ENCODE data around the gene COL4A1.
"Not testable (repeated sequence)": the region's sequence is repeated elsewhere in the genome, so short reads cannot be mapped to it uniquely, and the experiment has no call there.

Gene COL4A1

DNA sequence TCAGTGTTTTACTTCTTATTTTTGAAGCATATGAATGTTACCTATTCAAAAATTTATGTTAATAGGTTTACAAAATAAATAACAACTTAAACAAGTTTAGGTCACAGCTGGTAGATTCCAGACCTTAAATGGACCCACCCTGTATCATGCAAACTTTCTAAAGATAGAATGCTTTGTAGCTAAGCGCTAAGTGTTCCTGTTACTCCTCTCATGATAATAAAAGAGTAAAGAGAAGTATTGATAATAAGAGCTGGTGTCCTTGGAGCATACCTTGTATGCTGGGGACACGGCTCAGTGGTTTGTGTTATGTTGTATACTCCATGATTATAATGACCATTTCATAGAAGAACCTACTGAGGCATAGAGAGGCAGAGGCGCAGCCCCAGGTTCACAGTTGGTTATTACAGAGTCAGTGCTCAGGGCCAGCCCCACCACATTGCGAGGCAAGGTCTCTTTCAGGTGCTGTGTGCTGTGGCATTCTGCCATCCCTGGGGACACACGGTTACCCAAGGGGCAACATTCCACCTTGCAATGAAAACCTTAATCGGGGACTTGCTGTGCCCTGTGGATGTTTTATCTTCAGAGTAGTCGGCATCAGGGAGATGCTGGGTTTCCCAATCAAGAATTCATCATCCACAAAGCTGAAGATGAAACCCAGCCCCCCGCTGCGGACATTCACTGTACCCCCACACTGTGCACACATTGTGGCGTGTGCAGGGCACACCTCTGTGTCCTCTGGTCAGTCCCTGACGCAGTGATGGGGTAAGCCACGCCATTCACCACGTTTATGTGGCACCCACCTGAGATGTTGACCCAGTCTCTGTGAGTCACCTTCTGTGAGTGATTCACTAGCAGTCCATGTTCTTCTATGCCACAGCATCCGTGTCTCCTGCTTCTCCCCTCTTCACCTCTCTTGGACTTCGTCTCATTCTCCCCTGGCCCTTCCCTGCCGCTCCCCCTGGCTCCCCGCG, 186.7 kb downstream of the COL4A1 start:
- no peak for DNase-seq

DNA sequence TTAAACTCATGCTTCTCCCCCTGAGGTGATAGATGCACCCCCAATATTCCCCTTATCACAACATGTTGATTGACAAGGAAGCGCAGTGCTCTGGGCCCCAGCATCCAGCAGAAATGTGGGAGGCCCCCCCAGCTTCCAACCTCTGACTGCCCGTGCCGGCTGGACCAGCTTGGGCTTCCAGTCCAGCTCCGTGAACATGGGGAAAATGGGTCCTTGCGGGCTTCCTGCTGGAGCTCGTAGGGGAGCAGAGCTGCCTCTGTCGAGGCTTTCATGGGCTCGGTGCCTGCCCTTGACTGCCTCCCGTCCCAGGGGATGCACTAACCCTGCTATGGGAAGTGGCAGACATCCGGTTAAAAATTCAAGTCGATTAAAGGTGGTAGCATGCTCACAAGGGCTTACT, 188.9 kb downstream of the COL4A1 start:
- DNase-seq, result no peak

- peak in 1 of 51 donors; percentile 17 for DNase-seq
Observed at GRCh38 chr13:110116072-110116487, 190.9 kb downstream of the COL4A1 start.

GRCh38 chr13:110115591-110115990, 191.4 kb downstream of the COL4A1 start:
- no peak for DNase-seq

DNA sequence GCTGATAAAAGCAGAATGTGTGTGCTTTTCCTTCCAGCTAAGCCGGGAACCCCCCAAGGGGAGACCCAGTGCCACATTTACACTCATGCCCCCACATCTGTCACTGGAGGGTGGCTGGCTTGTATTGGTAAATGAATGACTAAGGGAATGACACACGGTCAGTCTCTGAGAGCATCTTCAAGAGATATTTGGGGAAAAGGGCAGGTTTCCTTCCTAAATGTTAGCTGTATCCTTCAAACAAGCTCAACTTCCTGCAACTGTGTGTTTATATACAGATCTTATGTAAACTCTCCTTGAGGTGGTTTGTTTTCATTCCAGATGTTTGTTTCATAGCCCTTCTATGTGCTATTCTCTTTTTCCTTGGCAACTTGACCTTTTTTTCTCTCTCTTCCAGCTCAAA, 192.6 kb downstream of the COL4A1 start:
- DNase-seq, result no peak

DNA sequence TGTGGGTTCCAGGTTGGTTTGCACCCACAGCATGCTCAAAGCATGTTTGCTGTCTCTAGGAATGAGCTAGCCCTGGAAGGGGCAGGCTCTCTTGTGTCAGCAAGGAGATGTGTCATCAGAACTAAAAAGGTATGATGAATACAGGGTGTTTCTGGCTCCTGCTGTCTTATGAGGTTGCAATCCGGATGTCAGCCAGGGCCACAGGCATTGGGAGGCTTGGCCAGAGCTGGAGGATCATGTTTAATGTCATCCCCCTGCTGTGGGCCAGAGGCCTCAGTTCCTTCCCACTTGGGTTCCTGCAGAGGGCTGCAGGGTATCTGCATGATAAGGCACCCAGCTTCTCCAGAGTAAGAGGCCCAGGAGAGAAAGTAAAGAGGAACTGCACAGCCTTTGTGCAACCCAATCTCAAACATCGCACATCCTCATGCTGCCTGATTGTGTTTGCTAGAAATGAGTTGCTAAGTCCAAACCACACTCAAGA, 193.6 kb downstream of the COL4A1 start:
- DNase-seq, result no peak

- DNase-seq, result not testable (repeated sequence)
Observed at GRCh38 chr13:110112379-110112778, 194.6 kb downstream of the COL4A1 start.

DNA sequence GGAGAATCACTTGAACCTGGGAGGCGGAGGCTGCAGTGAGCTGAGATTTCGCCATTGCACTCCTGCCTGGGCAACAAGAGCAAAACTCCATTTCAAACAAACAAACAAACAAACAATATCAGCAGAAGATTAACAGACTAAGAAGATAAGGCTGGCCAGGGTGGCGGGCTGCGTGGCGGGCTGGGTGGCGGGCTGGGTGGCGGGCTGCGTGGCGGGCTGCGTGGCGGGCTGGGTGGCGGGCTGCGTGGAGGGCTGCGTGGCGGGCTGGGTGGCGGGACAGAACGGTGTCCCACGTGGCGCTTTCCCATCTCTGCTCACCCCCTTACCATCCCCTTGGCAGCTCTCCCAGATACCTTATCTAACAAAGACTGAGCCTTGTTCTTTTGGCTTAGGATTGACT, 196.2 kb downstream of the COL4A1 start:
- no peak for DNase-seq

DNA sequence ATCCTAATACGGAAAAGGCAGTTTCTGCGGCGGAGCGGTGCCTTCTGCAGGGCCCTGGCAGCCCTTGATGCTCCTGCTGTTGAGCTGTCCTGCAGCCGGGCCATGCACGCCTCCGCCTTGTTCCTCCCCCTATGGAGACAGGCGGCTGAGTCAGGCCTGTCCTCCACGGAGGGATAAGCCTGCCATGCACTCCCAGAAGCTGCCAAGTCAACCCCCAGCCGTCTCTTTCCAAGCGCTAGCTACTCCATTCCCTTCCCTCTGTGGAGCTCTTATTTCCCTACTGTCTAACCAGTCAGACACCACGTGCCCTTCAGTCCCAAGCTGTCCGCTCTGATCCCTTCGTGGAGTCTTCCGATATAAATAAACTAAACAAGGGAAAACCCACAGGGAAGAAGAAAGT, 197.0 kb downstream of the COL4A1 start:
- peak in 20 of 51 donors; percentile 10 to 71 (median 40) for DNase-seq

- no peak for DNase-seq
Observed at GRCh38 chr13:110109140-110109783, 197.7 kb downstream of the COL4A1 start.

GRCh38 chr13:110108348-110109139, 198.4 kb downstream of the COL4A1 start:
- DNase-seq, result peak in 40 of 51 donors; percentile 4 to 87 (median 60)

- no peak for DNase-seq
Observed at GRCh38 chr13:110107568-110108347, 199.2 kb downstream of the COL4A1 start.

- peak in 21 of 51 donors; percentile 19 to 73 (median 36) for DNase-seq
Observed at GRCh38 chr13:110106726-110107125, 200.2 kb downstream of the COL4A1 start.

DNA sequence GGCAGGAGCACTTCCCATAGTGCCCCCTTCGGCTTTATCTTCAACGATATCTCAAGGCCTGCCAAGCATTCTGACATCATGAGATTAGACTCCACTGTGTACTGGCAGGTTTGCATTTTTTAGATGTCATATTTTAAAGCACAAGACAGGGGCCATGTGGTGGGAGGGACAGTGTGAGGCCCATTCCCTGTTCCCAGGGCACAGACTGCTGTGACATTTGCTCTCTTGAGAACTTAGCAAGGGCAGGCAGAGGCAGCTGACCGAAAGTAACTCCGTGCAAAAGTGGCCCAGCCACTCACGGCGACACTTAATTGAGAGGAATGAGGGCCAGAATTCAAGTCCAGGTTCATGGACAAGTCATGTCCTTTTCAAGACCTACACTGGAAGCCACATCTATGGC, 201.8 kb downstream of the COL4A1 start:
- no peak for DNase-seq

DNA sequence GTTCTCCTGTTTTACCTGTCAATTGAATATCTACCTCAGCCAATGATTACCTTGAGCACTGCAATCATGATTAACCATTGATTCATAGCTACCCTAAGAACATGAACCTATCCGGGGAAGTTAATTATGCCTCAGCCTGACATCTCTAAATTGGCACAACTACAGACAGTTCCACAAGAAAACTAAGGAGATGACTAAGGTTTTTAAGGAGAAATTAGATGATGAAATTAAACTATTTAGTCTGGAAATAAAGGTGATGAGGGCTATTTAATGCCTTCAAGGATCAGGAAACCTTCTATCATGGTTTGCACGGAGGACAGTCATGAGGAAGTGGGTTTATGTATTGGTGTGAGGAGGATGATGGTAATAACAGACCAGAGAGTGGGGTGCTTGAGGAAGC, 203.4 kb downstream of the COL4A1 start:
- no peak for DNase-seq

GRCh38 chr13:110103026-110103425, 203.9 kb downstream of the COL4A1 start:
- DNase-seq, result no peak

GRCh38 chr13:110102053-110102452, 204.9 kb downstream of the COL4A1 start:
- no peak for DNase-seq

- DNase-seq, result no peak
Observed at GRCh38 chr13:110099922-110100321, 207.0 kb downstream of the COL4A1 start.
